ENCODE data around the gene ECE1. TPM values are rescaled to one million over a fixed set of nuclear protein-coding genes. Genes with fewer than 3 reads are reported as not detected.

The ECE1 gene
- total and polyA plus RNA-seq, 9 of the 15 experiments (the other 6 are each of a cell fraction or from before 2014, with no cell fraction given) = 0.56 to 34.8 (median 11.0) TPM

- TF ChIP-seq DNMT1 (IDR thresholded peaks at IDR 0.05) (no peak), FOXA3 (CRISPR knock-in tag; conservative IDR thresholded peaks at IDR 0.05 in 1 of 2, IDR thresholded peaks at IDR 0.05 in 1 of 2) (peak in 1 of 2 experiments; percentile 85; a peak in 1 of 4 replicates), RBM15 (IDR thresholded peaks at IDR 0.05; ENCODE audit: insufficient read depth, low read length) (no peak), MYNN (IDR thresholded peaks at IDR 0.05) (peak; percentile 96), MYNN (CRISPR knock-in tag; IDR thresholded peaks at IDR 0.05) (no peak), CTBP1 (IDR thresholded peaks at IDR 0.05; ENCODE audit: borderline replicate concordance) (peak; percentile 91), DACH1 (IDR thresholded peaks at IDR 0.05; ENCODE audit: partially characterized antibody) (peak; percentile 99), CHD2 (IDR thresholded peaks at IDR 0.05; ENCODE audit: low read depth, low read length) (no peak), ZNF740 (CRISPR knock-in tag; IDR thresholded peaks at IDR 0.05) (no peak), ZNF740 (tag; IDR thresholded peaks at IDR 0.05) (no peak), BMI1 (IDR thresholded peaks at IDR 0.05; ENCODE audit: low read length) (no peak), SFPQ (IDR thresholded peaks at IDR 0.05; ENCODE audit: low read depth, low read length) (no peak), ZBTB5 (IDR thresholded peaks at IDR 0.05) (peak; percentile 94), ID3 (CRISPR knock-in tag; IDR thresholded peaks at IDR 0.05) (no peak), ID3 (tag; IDR thresholded peaks at IDR 0.05) (peak; percentile 77; the same call in 1 of the 2 replicates), ZNF668 (CRISPR knock-in tag; IDR thresholded peaks at IDR 0.05) (no peak), RB1 (IDR thresholded peaks at IDR 0.05; ENCODE audit: low read depth) (peak; percentile 38; the same call in 1 of the 2 replicates), CREM (IDR thresholded peaks at IDR 0.05; ENCODE audit: low read depth) (peak; percentile 79), PTBP1 (IDR thresholded peaks at IDR 0.05; ENCODE audit: low read depth, low read length) (no peak)
These were observed 29.5 kb upstream of the ECE1 start (continued) for GRCh38 chr1:21319447-21320407.
